AG04449 (cell line): ENCODE results near the gene TMEM139.

Source experiments
- CTCF ChIA-PET: fragments of 350-600 bp; formaldehyde crosslinking; extraction: SDS; loops from one replicate; lab custom pipeline; 2021; ENCODE audit warnings: antibody characterized with exemption; lab: Yijun Ruan, JAX
- POLR2A ChIA-PET: fragments of 400-600, 350-600 bp; formaldehyde crosslinking; extraction: SDS; loops from one replicate; lab custom pipeline; 2020; ENCODE audit warnings: antibody characterized with exemption, inconsistent platforms; lab: Yijun Ruan, JAX
- DNase-seq: peaks from one replicate; pipeline ENCODE4 v3.0.0-alpha.2; 2010; ENCODE audit warnings: low read depth, low spot score
- H3K4me3 ChIP-seq: 2 replicates; pipeline ENCODE4 v1.5.1; 2011; ENCODE audit warnings: low read depth, mild to moderate bottlenecking, control low read depth, low read length
- TF ChIP-seq, protein P1 (sequence below): IDR thresholded peaks from one replicate; pipeline ENCODE4 v1.5.1; 2011; ENCODE audit warnings: mild to moderate bottlenecking, moderate library complexity, low read length, control low read depth, inconsistent platforms; ENCODE audit not compliant: insufficient read depth; ENCODE audit errors: missing control alignments

The TMEM139 gene

DNA sequence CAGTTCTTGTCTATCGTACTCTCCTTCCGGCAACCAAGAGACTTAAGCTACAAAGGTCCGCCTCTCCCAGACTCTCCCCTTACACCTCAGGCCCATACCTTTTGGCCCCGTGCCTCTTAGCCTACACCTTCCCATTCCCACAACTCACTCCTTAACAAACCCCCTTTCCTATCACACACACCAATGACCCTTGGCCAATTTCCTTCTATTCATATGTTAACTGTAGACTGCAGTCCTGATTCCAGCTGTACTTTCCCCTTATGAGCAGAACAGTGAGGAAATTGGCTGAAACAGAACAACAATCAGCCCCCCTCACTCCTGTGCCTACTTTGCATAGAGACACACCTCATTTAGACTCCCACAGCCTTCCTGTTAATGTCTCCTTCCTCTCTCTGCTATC lies 1.4 kb upstream of the TMEM139 start:
- H3K4me3 ChIP-seq: no peak overlapping the region
- ChIA-PET CTCF (interaction anchor here (1.4 kb wide), 1 partner anchor 10 kb away, joined by 3 read pairs; no protein-coding TSS in a partner anchor), POLR2A (no interaction called here)
- no peak for DNase-seq
- TF ChIP-seq, protein P1, sequence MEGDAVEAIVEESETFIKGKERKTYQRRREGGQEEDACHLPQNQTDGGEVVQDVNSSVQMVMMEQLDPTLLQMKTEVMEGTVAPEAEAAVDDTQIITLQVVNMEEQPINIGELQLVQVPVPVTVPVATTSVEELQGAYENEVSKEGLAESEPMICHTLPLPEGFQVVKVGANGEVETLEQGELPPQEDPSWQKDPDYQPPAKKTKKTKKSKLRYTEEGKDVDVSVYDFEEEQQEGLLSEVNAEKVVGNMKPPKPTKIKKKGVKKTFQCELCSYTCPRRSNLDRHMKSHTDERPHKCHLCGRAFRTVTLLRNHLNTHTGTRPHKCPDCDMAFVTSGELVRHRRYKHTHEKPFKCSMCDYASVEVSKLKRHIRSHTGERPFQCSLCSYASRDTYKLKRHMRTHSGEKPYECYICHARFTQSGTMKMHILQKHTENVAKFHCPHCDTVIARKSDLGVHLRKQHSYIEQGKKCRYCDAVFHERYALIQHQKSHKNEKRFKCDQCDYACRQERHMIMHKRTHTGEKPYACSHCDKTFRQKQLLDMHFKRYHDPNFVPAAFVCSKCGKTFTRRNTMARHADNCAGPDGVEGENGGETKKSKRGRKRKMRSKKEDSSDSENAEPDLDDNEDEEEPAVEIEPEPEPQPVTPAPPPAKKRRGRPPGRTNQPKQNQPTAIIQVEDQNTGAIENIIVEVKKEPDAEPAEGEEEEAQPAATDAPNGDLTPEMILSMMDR: no peak

DNA sequence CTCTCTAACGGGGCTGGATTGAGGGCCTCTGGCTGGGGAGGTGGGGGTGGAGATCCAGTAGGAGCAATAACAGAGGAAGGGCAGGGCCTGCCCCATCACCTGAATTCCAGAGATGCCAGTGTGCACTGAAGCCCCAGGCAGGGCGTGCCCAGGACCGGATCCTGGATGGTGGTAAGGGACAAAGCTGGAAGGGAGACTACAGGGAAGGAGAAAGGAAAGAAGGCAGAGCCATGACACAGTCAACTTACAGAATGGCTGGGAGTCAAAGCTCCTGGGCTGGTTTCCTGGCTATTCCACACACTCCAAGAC lies 666 bp downstream of the TMEM139 start:
- ChIA-PET CTCF (interaction anchor here (1.9 kb wide), 1 partner anchor 132 kb away, joined by 5 read pairs; no protein-coding TSS in a partner anchor), POLR2A (no interaction called here)
- H3K4me3 ChIP-seq: no peak overlapping the region
- no peak for DNase-seq
- TF ChIP-seq, protein P1: no peak

DNA sequence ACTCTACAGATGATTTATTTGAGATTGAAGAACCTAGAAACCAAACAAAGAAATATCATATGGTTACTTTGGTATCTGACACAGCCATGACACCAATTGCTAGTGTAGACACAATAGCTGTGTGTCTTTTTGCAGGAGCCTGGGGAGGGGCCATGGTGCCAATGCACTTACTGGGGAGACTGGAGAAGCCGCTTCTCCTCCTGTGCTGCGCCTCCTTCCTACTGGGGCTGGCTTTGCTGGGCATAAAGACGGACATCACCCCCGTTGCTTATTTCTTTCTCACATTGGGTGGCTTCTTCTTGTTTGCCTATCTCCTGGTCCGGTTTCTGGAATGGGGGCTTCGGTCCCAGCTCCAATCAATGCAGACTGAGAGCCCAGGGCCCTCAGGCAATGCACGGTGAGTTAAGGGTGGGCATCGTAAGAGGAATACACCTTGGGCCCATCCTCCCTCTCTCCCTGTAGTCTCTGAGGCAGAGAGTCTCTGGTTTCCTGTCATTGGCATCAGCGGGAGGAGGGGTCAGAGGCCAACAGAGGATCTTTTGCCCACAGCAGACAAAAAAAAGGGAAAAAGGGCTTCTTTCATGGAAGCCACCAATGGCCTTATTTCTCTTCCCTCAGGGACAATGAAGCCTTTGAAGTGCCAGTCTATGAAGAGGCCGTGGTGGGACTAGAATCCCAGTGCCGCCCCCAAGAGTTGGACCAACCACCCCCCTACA lies 1.2 kb downstream of the TMEM139 start:
- DNase-seq: no peak
- TF ChIP-seq, protein P1: no peak
- ChIA-PET CTCF (interaction anchor here (0.7 to 1.9 kb wide), 2 partner anchors 131 to 274 kb away, joined by 3 to 5 read pairs; no protein-coding TSS in a partner anchor), POLR2A (no interaction called here)
- no peak overlapping the region for H3K4me3 ChIP-seq

DNA sequence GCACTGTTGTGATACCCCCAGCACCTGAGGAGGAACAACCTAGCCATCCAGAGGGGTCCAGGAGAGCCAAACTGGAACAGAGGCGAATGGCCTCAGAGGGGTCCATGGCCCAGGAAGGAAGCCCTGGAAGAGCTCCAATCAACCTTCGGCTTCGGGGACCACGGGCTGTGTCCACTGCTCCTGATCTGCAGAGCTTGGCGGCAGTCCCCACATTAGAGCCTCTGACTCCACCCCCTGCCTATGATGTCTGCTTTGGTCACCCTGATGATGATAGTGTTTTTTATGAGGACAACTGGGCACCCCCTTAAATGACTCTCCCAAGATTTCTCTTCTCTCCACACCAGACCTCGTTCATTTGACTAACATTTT lies 1.7 kb downstream of the TMEM139 start:
- DNase-seq: no peak
- no peak overlapping the region for H3K4me3 ChIP-seq
- TF ChIP-seq, protein P1: no peak
- ChIA-PET POLR2A (no interaction called here), CTCF (interaction anchor here (0.7 to 1.9 kb wide), 4 partner anchors 13 to 274 kb away, joined by 3 to 5 read pairs (median 4); no protein-coding TSS in a partner anchor)

DNA sequence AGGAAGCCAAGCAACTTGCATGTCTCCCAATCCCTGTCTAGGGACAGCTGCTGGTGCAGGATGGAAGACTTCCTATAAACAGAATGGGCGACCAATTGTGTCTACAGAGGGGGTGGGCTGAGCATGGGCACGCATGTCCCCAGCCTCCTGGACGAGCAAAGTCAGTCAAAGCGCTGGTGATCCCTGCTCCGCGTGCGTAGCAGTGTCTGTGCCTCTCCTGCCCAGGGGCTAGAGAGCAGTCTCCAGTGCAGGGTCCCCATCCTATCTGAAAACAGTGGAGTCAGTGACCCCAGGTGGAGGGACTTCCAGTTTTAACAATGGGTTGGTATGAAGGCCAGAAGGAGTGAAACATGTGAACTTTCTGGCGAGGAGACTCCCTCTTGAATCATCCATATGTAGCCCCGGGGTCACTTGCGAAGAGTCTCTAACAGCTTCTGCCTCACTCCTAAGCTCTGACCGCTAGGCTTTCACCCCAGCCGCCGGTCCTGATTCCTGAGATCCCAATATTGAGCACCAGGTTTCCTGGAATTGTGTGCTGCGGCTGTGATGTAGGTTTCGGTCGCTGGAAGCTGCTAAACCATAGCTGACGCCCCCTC lies 2.7 kb downstream of the TMEM139 start:
- H3K4me3 ChIP-seq: peak overlapping the region; percentile 50
- TF ChIP-seq, protein P1: no peak
- CTCF ChIA-PET: interaction anchor here (0.8 to 1.7 kb wide), 9 partner anchors 8 to 209 kb away, joined by 3 to 12 read pairs (median 3); partner anchors contain the start of gene GSTK1
- DNase-seq: no peak
- POLR2A ChIA-PET: interaction anchor here (0.5 to 1.5 kb wide), 6 partner anchors 10 to 96 kb away, joined by 3 to 8 read pairs (median 4); partner anchors contain the start of genes GSTK1 and ZYX
